ENCODE data around the gene NHLH2.
A peak's percentile ranks its signal among the peaks of the same experiment; 100 is the strongest.

The NHLH2 gene

DNA sequence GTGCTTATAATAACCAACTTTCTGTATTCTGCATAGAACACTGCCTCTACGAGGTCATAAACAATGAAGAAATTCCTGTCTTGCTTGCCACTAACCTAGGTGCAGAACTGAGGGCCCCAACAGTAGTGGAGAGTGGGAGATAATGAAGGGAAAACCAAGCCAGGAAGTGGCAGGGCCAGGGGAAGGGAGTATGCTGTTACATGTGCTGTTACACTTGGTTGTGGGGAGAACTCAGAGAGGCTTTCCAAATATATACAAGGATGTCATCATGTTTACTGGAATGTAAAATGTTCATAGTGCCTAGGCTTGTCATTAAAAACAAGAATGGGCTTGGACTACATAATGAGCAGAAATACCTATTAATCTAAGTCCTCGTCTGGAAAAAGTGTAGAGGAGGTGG lies 31.1 kb downstream of the NHLH2 start:
- H3K4me3 ChIP-seq (replicated peaks in 1 of 2; ENCODE audit: low read depth in 2 of 2, low read length in 2 of 2): no peak overlapping the region
- no peak for TF ChIP-seq CTCF (IDR thresholded peaks at IDR 0.05; ENCODE audit: low read depth, low read length)
- DNase-seq (ENCODE audit: low read depth in 2 of 2): no peak

DNA sequence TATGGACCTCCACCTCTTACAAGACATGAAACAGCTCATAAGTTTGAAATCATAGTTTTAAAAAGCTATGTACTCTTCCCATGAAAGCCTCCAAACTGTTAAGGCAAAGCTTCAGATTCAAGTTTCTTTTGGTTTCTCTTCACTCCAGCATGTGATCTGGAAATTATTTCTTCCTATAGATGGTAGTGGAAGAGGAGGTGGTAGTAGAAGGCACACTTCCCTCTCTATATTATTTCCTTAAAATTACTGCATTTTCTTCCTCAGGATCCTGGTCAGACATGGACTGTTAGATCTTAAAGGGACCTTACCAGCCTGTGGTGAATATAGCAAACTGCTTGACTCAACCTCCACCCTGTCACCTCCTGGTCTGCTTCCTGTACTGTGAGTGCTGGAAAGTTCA lies 31.9 kb downstream of the NHLH2 start:
- no peak for TF ChIP-seq CTCF (IDR thresholded peaks at IDR 0.05; ENCODE audit: low read depth, low read length)
- H3K4me3 ChIP-seq (replicated peaks in 1 of 2; ENCODE audit: low read depth in 2 of 2, low read length in 2 of 2): no peak overlapping the region
- DNase-seq (ENCODE audit: low read depth in 2 of 2): no peak

- DNase-seq (ENCODE audit: low read depth in 2 of 2): peak; percentile 83 to 87
- no peak overlapping the region for H3K4me3 ChIP-seq (replicated peaks in 1 of 2; ENCODE audit: low read depth in 2 of 2, low read length in 2 of 2)
- TF ChIP-seq CTCF (IDR thresholded peaks at IDR 0.05; ENCODE audit: low read depth, low read length): peak; percentile 72
Measured at GRCh38 chr1:115807723-115808122, 33.2 kb downstream of the NHLH2 start.

GRCh38 chr1:115805597-115805996 lies 35.3 kb downstream of the NHLH2 start:
- TF ChIP-seq CTCF (IDR thresholded peaks at IDR 0.05; ENCODE audit: low read depth, low read length): no peak
- no peak for DNase-seq (ENCODE audit: low read depth in 2 of 2)

GRCh38 chr1:115802416-115802815 lies 38.5 kb downstream of the NHLH2 start:
- no peak for TF ChIP-seq CTCF (IDR thresholded peaks at IDR 0.05; ENCODE audit: low read depth, low read length)
- DNase-seq (ENCODE audit: low read depth in 2 of 2): no peak
- H3K4me3 ChIP-seq (replicated peaks in 1 of 2; ENCODE audit: low read depth in 2 of 2, low read length in 2 of 2): no peak overlapping the region

More at GRCh38 chr1:115805597-115805996, 35.3 kb downstream of the NHLH2 start:
- no peak overlapping the region for H3K4me3 ChIP-seq (replicated peaks in 1 of 2; ENCODE audit: low read depth in 2 of 2, low read length in 2 of 2)

GRCh38 chr1:115797486-115797885 lies 43.4 kb downstream of the NHLH2 start:
- DNase-seq (ENCODE audit: low read depth in 2 of 2): no peak
- no peak for TF ChIP-seq CTCF (IDR thresholded peaks at IDR 0.05; ENCODE audit: low read depth, low read length)
- H3K4me3 ChIP-seq (replicated peaks in 1 of 2; ENCODE audit: low read depth in 2 of 2, low read length in 2 of 2): no peak overlapping the region

GRCh38 chr1:115796897-115797296 lies 44.0 kb downstream of the NHLH2 start:
- H3K4me3 ChIP-seq (replicated peaks in 1 of 2; ENCODE audit: low read depth in 2 of 2, low read length in 2 of 2): no peak overlapping the region
- no peak for TF ChIP-seq CTCF (IDR thresholded peaks at IDR 0.05; ENCODE audit: low read depth, low read length)
- no peak for DNase-seq (ENCODE audit: low read depth in 2 of 2)

Data from cardiac fibroblast (primary cell).